Measurements from ENCODE around the gene ZFP90. TPM values are rescaled to one million over a fixed set of nuclear protein-coding genes. Genes with fewer than 3 reads are reported as not detected.

The ZFP90 gene
- total RNA-seq, 4 donors from 2014 or later, result 8.2 to 36.6 (median 9.9) TPM

DNA sequence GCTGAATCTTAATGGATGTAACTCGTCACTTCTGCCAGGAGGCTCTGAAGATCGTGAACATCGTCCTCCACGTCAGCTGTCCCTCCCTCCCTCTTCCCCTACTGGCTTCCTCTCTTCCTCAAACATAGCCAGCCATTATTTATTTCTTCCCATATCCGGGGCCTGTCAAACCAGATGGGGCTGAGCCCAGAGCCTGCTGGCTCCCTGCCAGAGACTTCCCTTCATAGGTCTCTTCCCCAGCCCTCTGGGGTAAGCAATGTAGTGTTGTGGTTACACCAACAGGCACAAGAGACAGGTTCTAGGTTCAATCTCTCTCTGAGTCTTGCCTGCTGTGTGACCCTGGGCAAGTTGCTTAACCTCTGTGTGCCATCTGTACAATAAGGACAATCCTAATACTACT lies 40.1 kb upstream of the ZFP90 start:
- no peak for TF ChIP-seq POLR2A (IDR thresholded peaks at IDR 0.05)
- TF ChIP-seq CTCF (IDR thresholded peaks at IDR 0.05 in 4 of 5, conservative IDR thresholded peaks at IDR 0.05 in 1 of 5), result no peak
- H3K27ac ChIP-seq, result no peak overlapping the region
- ATAC-seq (no peak), DNase-seq (no peak)
- H3K4me1 ChIP-seq, result no peaks in the 10 kb centered on the region
- H3K4me3 ChIP-seq, result no peak overlapping the region
- H3K27me3 ChIP-seq, result no peaks in the 10 kb centered on the region
- intact Hi-C loops (cut with DNase I; ENCODE audit: low total_unique reads) (no loop called here), in situ Hi-C loops (cut with MboI; ENCODE audit: low sequenced_read_pairs in 4 of 4) (no loop called here)
- H3K9me3 ChIP-seq, result no peaks in the 10 kb centered on the region
- H3K36me3 ChIP-seq, result no peaks in the 10 kb centered on the region

- intact Hi-C loops (cut with DNase I; ENCODE audit: low total_unique reads) (no loop called here), in situ Hi-C loops (cut with MboI; ENCODE audit: low sequenced_read_pairs in 4 of 4) (loop anchor here in 1 of 4 donors (25.0 kb wide), 1 partner anchor 116 kb away; no protein-coding TSS in a partner anchor)
- Histone ChIP-seq H3K36me3 (no peaks in the 10 kb centered on the region), H3K4me3 (no peak overlapping the region), H3K9me3 (no peaks in the 10 kb centered on the region), H3K4me1 (no peaks in the 10 kb centered on the region), H3K27ac (no peak overlapping the region), H3K27me3 (no peaks in the 10 kb centered on the region)
- DNase-seq, result no peak
- TF ChIP-seq POLR2A (IDR thresholded peaks at IDR 0.05) (no peak), CTCF (IDR thresholded peaks at IDR 0.05 in 4 of 5, conservative IDR thresholded peaks at IDR 0.05 in 1 of 5) (no peak)
- no peak for ATAC-seq
Observed at GRCh38 chr16:68503334-68503733, 35.8 kb upstream of the ZFP90 start.

GRCh38 chr16:68504066-68504465 lies 35.0 kb upstream of the ZFP90 start:
- no peak for ATAC-seq
- intact Hi-C loops (cut with DNase I; ENCODE audit: low total_unique reads), result no loop called here

GRCh38 chr16:68506331-68507053 lies 32.6 kb upstream of the ZFP90 start:
- intact Hi-C loops (cut with DNase I; ENCODE audit: low total_unique reads), result no loop called here
- Histone ChIP-seq H3K4me1 (peaks cover 0 to 5% of the 10 kb centered on the region in 2 donors), H3K9me3 (no peaks in the 10 kb centered on the region), H3K36me3 (no peaks in the 10 kb centered on the region), H3K4me3 (no peak overlapping the region), H3K27me3 (peaks cover 6% of the 10 kb centered on the region in 3 donors), H3K27ac (no peak overlapping the region)
- in situ Hi-C loops (cut with MboI; ENCODE audit: low sequenced_read_pairs in 4 of 4), result loop anchor here in 1 of 4 donors (25.0 kb wide), 1 partner anchor 119 kb away; no protein-coding TSS in a partner anchor
- no peak for ATAC-seq
- DNase-seq, result no peak
- TF ChIP-seq POLR2A (IDR thresholded peaks at IDR 0.05) (no peak), CTCF (IDR thresholded peaks at IDR 0.05 in 4 of 5, conservative IDR thresholded peaks at IDR 0.05 in 1 of 5) (no peak)

More at GRCh38 chr16:68504066-68504465, 35.0 kb upstream of the ZFP90 start:
- in situ Hi-C loops (cut with MboI; ENCODE audit: low sequenced_read_pairs in 4 of 4), result loop anchor here in 1 of 4 donors (25.0 kb wide), 1 partner anchor 117 kb away; no protein-coding TSS in a partner anchor
- Histone ChIP-seq H3K36me3 (no peaks in the 10 kb centered on the region), H3K27ac (no peak overlapping the region), H3K27me3 (no peaks in the 10 kb centered on the region), H3K4me3 (no peak overlapping the region), H3K9me3 (no peaks in the 10 kb centered on the region), H3K4me1 (no peaks in the 10 kb centered on the region)
- TF ChIP-seq POLR2A (IDR thresholded peaks at IDR 0.05) (no peak), CTCF (IDR thresholded peaks at IDR 0.05 in 4 of 5, conservative IDR thresholded peaks at IDR 0.05 in 1 of 5) (no peak)
- no peak for DNase-seq

Data from gastrocnemius medialis (tissue), 4 donors.